Astrocyte (in vitro differentiated cells and primary cell): ENCODE results near the gene COPS4.

Source experiments
- EZH2 ChIP-seq: IDR thresholded peaks from 2 replicates; pipeline ENCODE4 v1.6.1; 2012; ENCODE audit warnings: mild to moderate bottlenecking, low read length, inconsistent platforms; ENCODE audit not compliant: insufficient read depth
- TF ChIP-seq, protein P1 (sequence below): IDR thresholded peaks from 2 replicates; pipeline ENCODE4 v1.5.1; 2011; ENCODE audit warnings: low read depth, mild to moderate bottlenecking, inconsistent platforms, low read length, moderate library complexity; ENCODE audit not compliant: insufficient read depth

- TF ChIP-seq, protein P1, sequence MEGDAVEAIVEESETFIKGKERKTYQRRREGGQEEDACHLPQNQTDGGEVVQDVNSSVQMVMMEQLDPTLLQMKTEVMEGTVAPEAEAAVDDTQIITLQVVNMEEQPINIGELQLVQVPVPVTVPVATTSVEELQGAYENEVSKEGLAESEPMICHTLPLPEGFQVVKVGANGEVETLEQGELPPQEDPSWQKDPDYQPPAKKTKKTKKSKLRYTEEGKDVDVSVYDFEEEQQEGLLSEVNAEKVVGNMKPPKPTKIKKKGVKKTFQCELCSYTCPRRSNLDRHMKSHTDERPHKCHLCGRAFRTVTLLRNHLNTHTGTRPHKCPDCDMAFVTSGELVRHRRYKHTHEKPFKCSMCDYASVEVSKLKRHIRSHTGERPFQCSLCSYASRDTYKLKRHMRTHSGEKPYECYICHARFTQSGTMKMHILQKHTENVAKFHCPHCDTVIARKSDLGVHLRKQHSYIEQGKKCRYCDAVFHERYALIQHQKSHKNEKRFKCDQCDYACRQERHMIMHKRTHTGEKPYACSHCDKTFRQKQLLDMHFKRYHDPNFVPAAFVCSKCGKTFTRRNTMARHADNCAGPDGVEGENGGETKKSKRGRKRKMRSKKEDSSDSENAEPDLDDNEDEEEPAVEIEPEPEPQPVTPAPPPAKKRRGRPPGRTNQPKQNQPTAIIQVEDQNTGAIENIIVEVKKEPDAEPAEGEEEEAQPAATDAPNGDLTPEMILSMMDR = no peak
- no peak for TF ChIP-seq EZH2
Observed at GRCh38 chr4:83071116-83071515, 36.1 kb downstream of the COPS4 start.
